Measurements from ENCODE around the gene TUT1.
"Not testable (repeated sequence)": the region's sequence is repeated elsewhere in the genome, so short reads cannot be mapped to it uniquely, and the experiment has no call there.

The TUT1 gene

GRCh38 chr11:62577046-62577714, 14.1 kb downstream of the TUT1 start:
- DNase-seq, result no peak

- no peak for DNase-seq
These were observed 15.5 kb downstream of the TUT1 start for GRCh38 chr11:62575837-62576236.

- DNase-seq, result no peak
These were observed 16.2 kb downstream of the TUT1 start for GRCh38 chr11:62575156-62575555.

- no peak for DNase-seq
These were observed 16.8 kb downstream of the TUT1 start for GRCh38 chr11:62574363-62575071.

- DNase-seq, result peak; percentile 93
These were observed 17.5 kb downstream of the TUT1 start, which contains the start of gene EEF1G for GRCh38 chr11:62573592-62574362. Gene EEF1G, minus strand, starts transcription at chr11:62573891. Its CDS starts 49 bp downstream, at chr11:62573842.

GRCh38 chr11:62573006-62573591, 18.2 kb downstream of the TUT1 start:
- no peak for DNase-seq

GRCh38 chr11:62572431-62572830, 18.9 kb downstream of the TUT1 start:
- DNase-seq, result no peak

- DNase-seq, result not testable (repeated sequence)
These were observed 19.8 kb downstream of the TUT1 start for GRCh38 chr11:62571493-62571892.

- not testable (repeated sequence) for DNase-seq
These were observed 20.4 kb downstream of the TUT1 start for GRCh38 chr11:62570903-62571302.

GRCh38 chr11:62569611-62570010, 21.7 kb downstream of the TUT1 start:
- DNase-seq, result no peak

GRCh38 chr11:62567018-62567633, 24.2 kb downstream of the TUT1 start:
- DNase-seq, result no peak

GRCh38 chr11:62566247-62566646, 25.1 kb downstream of the TUT1 start:
- no peak for DNase-seq

- no peak for DNase-seq
These were observed 26.1 kb downstream of the TUT1 start for GRCh38 chr11:62565100-62565802.

GRCh38 chr11:62561677-62562230, 29.6 kb downstream of the TUT1 start:
- not testable (repeated sequence) for DNase-seq

- peak; percentile 63 for DNase-seq
These were observed 30.7 kb downstream of the TUT1 start for GRCh38 chr11:62560566-62561103.

- DNase-seq, result not testable (repeated sequence)
These were observed 31.7 kb downstream of the TUT1 start for GRCh38 chr11:62559626-62560025.

- DNase-seq, result no peak
These were observed 32.1 kb downstream of the TUT1 start for GRCh38 chr11:62559204-62559603.

- DNase-seq, result no peak
These were observed 32.7 kb downstream of the TUT1 start for GRCh38 chr11:62558669-62559068.

GRCh38 chr11:62556875-62557631, 34.3 kb downstream of the TUT1 start:
- no peak for DNase-seq

GRCh38 chr11:62556108-62556874, 35.0 kb downstream of the TUT1 start:
- DNase-seq, result peak; percentile 57
